ENCODE measurements around the gene CD68. TPM values are rescaled to one million over a fixed set of nuclear protein-coding genes. Genes with fewer than 3 reads are reported as not detected.
A peak's percentile ranks its signal among the peaks of the same experiment; 100 is the strongest.

The CD68 gene
- polyA plus RNA-seq, 3 donors = 19.4 to 111 (median 99.0) TPM

- 0% methylated on average over 54 of the region's 54 CpGs for WGBS, 3 donors
- peak within 1 kb of the TSS; percentile 65 for H3K27ac ChIP-seq (ENCODE audit: low read depth, low read length)
Observed at GRCh38 chr17:7627250-7628121, 48.0 kb downstream of the CD68 start, which contains the start of gene SAT2. Gene SAT2 (minus strand): TSS chr17:7627821. CDS start chr17:7627635, 186 bp downstream.

GRCh38 chr17:7629939-7630571, 50.6 kb downstream of the CD68 start, which contains the start of gene SHBG:
Gene SHBG (plus strand): TSS chr17:7630135. CDS start chr17:7630173, 38 bp downstream.
- no peak within 1 kb of the TSS for H3K27ac ChIP-seq (ENCODE audit: low read depth, low read length)
- WGBS, 3 donors = 76 to 86% (median 78%) methylated on average over 13 of the region's 13 CpGs

Other genes with a start within 250 kb of the CD68 start
- gene ACAP1, start 243.1 kb upstream of the CD68 start, polyA plus RNA-seq = 10 to 100 TPM in 1 of 3 donors, 1 to 10 TPM in 2; 4.0 to 12.7 (median 5.2) TPM
- 10 to 100 TPM in 1 of 3 donors, 1 to 10 TPM in 2; 6.3 to 11.2 (median 9.9) TPM for gene KCTD11, start 227.5 kb upstream of the CD68 start, polyA plus RNA-seq
- not detected for gene TMEM95, start 224.5 kb upstream of the CD68 start, polyA plus RNA-seq
- 1 to 10 TPM; 2.1 to 8.0 (median 5.5) TPM for gene TNK1, start 198.5 kb upstream of the CD68 start, polyA plus RNA-seq
- 10 to 100 TPM; 15.1 to 48.2 (median 42.3) TPM for gene PLSCR3, start 185.1 kb upstream of the CD68 start, polyA plus RNA-seq
- 100 to 1,000 TPM in 2 of 3 donors, 10 to 100 TPM in 1; 86.0 to 252 (median 173) TPM for gene TMEM256, start 175.5 kb upstream of the CD68 start, polyA plus RNA-seq
- gene NLGN2, start 171.8 kb upstream of the CD68 start, polyA plus RNA-seq = 10 to 100 TPM in 2 of 3 donors, 1 to 10 TPM in 1; 2.9 to 11.4 (median 10.5) TPM
- gene SPEM1, start 159.3 kb upstream of the CD68 start, polyA plus RNA-seq = not detected
- gene SPEM2, start 154.0 kb upstream of the CD68 start, polyA plus RNA-seq = not detected
- not detected for gene SPEM3, start 150.8 kb upstream of the CD68 start, polyA plus RNA-seq
- 1 to 10 TPM in 2 of 3 donors, under 1 TPM in 1; 0.79 to 5.2 (median 1.9) TPM for gene TMEM102, start 144.2 kb upstream of the CD68 start, polyA plus RNA-seq
- 1 to 10 TPM in 1 of 3 donors, under 1 TPM in 2; 0.28 to 4.6 (median 0.86) TPM for gene FGF11, start 140.1 kb upstream of the CD68 start, polyA plus RNA-seq
- 10 to 100 TPM in 2 of 3 donors, 1 to 10 TPM in 1; 5.0 to 14.2 (median 12.7) TPM for gene CHRNB1, start 134.6 kb upstream of the CD68 start, polyA plus RNA-seq
- 10 to 100 TPM; 17.4 to 45.0 (median 32.9) TPM for gene ZBTB4, start 100.0 kb upstream of the CD68 start, polyA plus RNA-seq
- not detected for gene SLC35G6, start 98.2 kb upstream of the CD68 start, polyA plus RNA-seq
- gene POLR2A, start 95.3 kb upstream of the CD68 start, polyA plus RNA-seq = 10 to 100 TPM; 20.9 to 35.4 (median 24.6) TPM
- gene TNFSF12, start 30.6 kb upstream of the CD68 start, polyA plus RNA-seq = 100 to 1,000 TPM in 1 of 3 donors, 10 to 100 TPM in 2; 19.6 to 100 (median 49.9) TPM
- 10 to 100 TPM; 19.3 to 42.6 (median 26.5) TPM for gene TNFSF13, start 20.9 kb upstream of the CD68 start, polyA plus RNA-seq
- 10 to 100 TPM; 25.1 to 52.1 (median 43.0) TPM for gene SENP3, start 17.7 kb upstream of the CD68 start, polyA plus RNA-seq
- gene MPDU1, start 4.2 kb downstream of the CD68 start, polyA plus RNA-seq = 10 to 100 TPM; 31.7 to 72.2 (median 50.2) TPM
- 1 to 10 TPM in 1 of 3 donors, under 1 TPM in 2; 0.21 to 2.7 (median 0.46) TPM for gene SOX15, start 10.5 kb downstream of the CD68 start, polyA plus RNA-seq
- 10 to 100 TPM; 14.7 to 29.9 (median 23.3) TPM for gene FXR2, start 35.3 kb downstream of the CD68 start, polyA plus RNA-seq
- gene SAT2, start 48.2 kb downstream of the CD68 start, polyA plus RNA-seq = 100 to 1,000 TPM in 2 of 3 donors, 10 to 100 TPM in 1; 93.7 to 142 (median 130) TPM
- gene SHBG, start 50.5 kb downstream of the CD68 start, polyA plus RNA-seq = under 1 TPM; 0.32 to 0.67 (median 0.45) TPM
- 1 to 10 TPM in 2 of 3 donors, under 1 TPM in 1; 0.51 to 2.2 (median 1.5) TPM for gene ATP1B2, start 71.3 kb downstream of the CD68 start, polyA plus RNA-seq
- 10 to 100 TPM; 13.5 to 17.8 (median 16.6) TPM for gene TP53, start 107.9 kb downstream of the CD68 start, polyA plus RNA-seq
- gene WRAP53, start 108.8 kb downstream of the CD68 start, polyA plus RNA-seq = 1 to 10 TPM; 2.8 to 5.6 (median 5.0) TPM
- gene EFNB3, start 125.6 kb downstream of the CD68 start, polyA plus RNA-seq = 1 to 10 TPM in 1 of 3 donors, under 1 TPM in 2; 0.54 to 1.1 (median 0.89) TPM
- gene DNAH2, start 138.1 kb downstream of the CD68 start, polyA plus RNA-seq = under 1 TPM; 0.03 to 0.79 (median 0.19) TPM

All from adipose tissue (tissue), 3 donors.